HCT116 (cell line): ENCODE data around the gene TMEM256. TPM values are rescaled to one million over a fixed set of nuclear protein-coding genes. Genes with fewer than 3 reads are reported as not detected.

Experiments used
- ATAC-seq: fragments of 200-7000 bp; cut with Tn5 transposase; 2 replicates; pipeline ENCODE4 v1.9.1; 2020; ENCODE audit warnings: mild to moderate bottlenecking, moderate library complexity
- BruUV-seq: library from RNA; stranded (reverse); fragments of 400-500 nt; replicated peaks from 2 replicates; lab custom pipeline; 2021; lab: Mats Ljungman, UMichigan
- CTCF ChIA-PET: fragments of 300-600 bp; sonication (Branson Sonifier 250); formaldehyde crosslinking; loops from one replicate; lab custom pipeline; 2021; ENCODE audit warnings: antibody characterized with exemption; lab: Charles Lee
- POLR2A ChIA-PET: fragments of 300-600, 350-600 bp; sonication (Branson Sonifier 250); formaldehyde crosslinking; loops from one replicate; lab custom pipeline; 2021; ENCODE audit warnings: antibody characterized with exemption; lab: Charles Lee
- RAD21 ChIA-PET, 2 experiments: fragments of 300-600 bp; sonication (Branson Sonifier 250); formaldehyde crosslinking; loops; one replicate each; lab custom pipeline; 2023; ENCODE audit warnings: low total read pairs in 2 of 2; ENCODE audit not compliant: uncharacterized antibody in 2 of 2, unreplicated experiment in 2 of 2, low non-redundant PET in 1 of 2; lab: Charles Lee
- DNase-seq: peaks from one replicate; pipeline ENCODE4 v3.0.0-alpha.2; 2010; ENCODE audit warnings: low read depth, low spot score
- H2AFZ ChIP-seq: fragments of 200-600 bp; shearing (Covaris generic), sonication (generic); 2 replicates; pipeline ENCODE4 v1.6.1; 2017; ENCODE audit warnings: low read depth, mixed run types, mixed read lengths, antibody characterized with exemption, low read length; ENCODE audit not compliant: poor library complexity, severe bottlenecking
- H3K27ac ChIP-seq: 2 replicates; pipeline ENCODE4 v1.5.1; 2012; ENCODE audit warnings: low read depth, low read length
- H3K27me3 ChIP-seq: fragments of 200-600 bp; sonication (generic); 2 replicates; pipeline ENCODE4 v1.6.1; 2016; ENCODE audit warnings: mixed run types, low read length, mixed read lengths; ENCODE audit not compliant: insufficient read depth
- H3K36me3 ChIP-seq, 2 experiments: fragments of 200-500 bp in 1 of 2; fragments of 200-600 bp in 1 of 2; sonication (Bioruptor generic) in 1 of 2; sonication (generic) in 1 of 2; 2 replicates each; pipeline versions ENCODE4 v1.5.1 to v1.6.1; 2014 to 2016; ENCODE audit warnings: low read length in 2 of 2, inconsistent platforms in 1 of 2, mixed read lengths in 1 of 2, mixed run types in 1 of 2; ENCODE audit not compliant: insufficient read depth in 2 of 2, control insufficient read depth in 1 of 2
- H3K4me1 ChIP-seq, 2 experiments: fragments of 200-600 bp in 1 of 2; sonication (generic) in 1 of 2; 2 replicates each; pipeline versions ENCODE4 v1.5.1 to v1.6.1; 2012 to 2017; ENCODE audit warnings: low read length in 2 of 2, inconsistent platforms in 1 of 2, mild to moderate bottlenecking in 1 of 2, mixed read lengths in 1 of 2, mixed run types in 1 of 2, moderate library complexity in 1 of 2; ENCODE audit not compliant: insufficient read depth in 2 of 2, control insufficient read depth in 1 of 2
- H3K4me2 ChIP-seq: fragments of 200-600 bp; sonication (generic); 2 replicates; pipeline ENCODE4 v1.6.1; 2017; ENCODE audit warnings: mixed run types, low read length, mixed read lengths
- H3K4me3 ChIP-seq, 2 experiments: fragments of 200-600 bp in 1 of 2; sonication (generic) in 1 of 2; replicated peaks in 1 of 2; 2 replicates each; pipeline ENCODE4 v1.5.1; 2011 to 2016; ENCODE audit warnings: low read length in 2 of 2, control low read depth in 1 of 2, low read depth in 1 of 2, mild to moderate bottlenecking in 1 of 2, mixed read lengths in 1 of 2, mixed run types in 1 of 2
- H3K79me2 ChIP-seq: fragments of 200-600 bp; sonication (generic); 2 replicates; pipeline ENCODE4 v1.6.1; 2017; ENCODE audit warnings: mild to moderate bottlenecking, mixed run types, low read length, moderate library complexity, mixed read lengths; ENCODE audit not compliant: insufficient read depth
- H3K9ac ChIP-seq: fragments of 200-600 bp; sonication (generic); 2 replicates; pipeline ENCODE4 v1.6.1; 2016; ENCODE audit warnings: low read length, mixed read lengths
- H3K9me2 ChIP-seq: fragments of 200-600 bp; sonication (generic), shearing (Covaris generic); 2 replicates; pipeline ENCODE4 v1.6.1; 2017; ENCODE audit warnings: mixed run types, mild to moderate bottlenecking, moderate library complexity; ENCODE audit not compliant: insufficient read depth
- H3K9me3 ChIP-seq, 2 experiments: fragments of 200-500 bp in 1 of 2; fragments of 200-600 bp in 1 of 2; sonication (Bioruptor generic) in 1 of 2; sonication (generic) in 1 of 2; 2 replicates each; pipeline ENCODE4 v1.6.1; 2014 to 2017; ENCODE audit warnings: low read length in 2 of 2, mixed read lengths in 2 of 2, inconsistent platforms in 1 of 2, low read depth in 1 of 2, mild to moderate bottlenecking in 1 of 2, mixed run types in 1 of 2, moderate library complexity in 1 of 2; ENCODE audit not compliant: control insufficient read depth in 1 of 2, insufficient read depth in 1 of 2
- H4K20me1 ChIP-seq: fragments of 200-600 bp; sonication (generic), shearing (Covaris generic); 2 replicates; pipeline ENCODE4 v1.6.1; 2017; ENCODE audit warnings: mixed run types, mild to moderate bottlenecking, moderate library complexity; ENCODE audit not compliant: insufficient read depth
- CBX3 ChIP-seq: IDR thresholded peaks from 2 replicates; pipeline ENCODE4 v1.6.1; 2012; ENCODE audit warnings: low read depth
- CEBPB ChIP-seq: IDR thresholded peaks from 2 replicates; pipeline ENCODE4 v1.6.1; 2012; ENCODE audit warnings: low read depth
- CTCF ChIP-seq, 3 experiments: fragments of 200-600 bp in 1 of 3; sonication (generic) in 1 of 3; IDR thresholded peaks in 2 of 3; conservative IDR thresholded peaks in 1 of 3; 2 replicates each; pipeline ENCODE4 v1.5.1; 2012 to 2017; ENCODE audit warnings: low read depth in 2 of 3, low read length in 2 of 3, antibody characterized with exemption in 1 of 3, borderline replicate concordance in 1 of 3, control low read depth in 1 of 3, mild to moderate bottlenecking in 1 of 3, mixed read lengths in 1 of 3, mixed run types in 1 of 3, moderate library complexity in 1 of 3; ENCODE audit not compliant: insufficient read depth in 1 of 3
- EGR1 ChIP-seq: IDR thresholded peaks from 2 replicates; pipeline ENCODE4 v1.6.1; 2012; ENCODE audit warnings: low read depth
- ELF1 ChIP-seq: IDR thresholded peaks from 2 replicates; pipeline ENCODE4 v1.6.1; 2012; ENCODE audit warnings: low read depth, borderline replicate concordance
- EZH2phosphoT487 ChIP-seq: fragments of 200-600 bp; IDR thresholded peaks from 2 replicates; pipeline ENCODE4 v1.6.1; 2018; ENCODE audit warnings: antibody characterized with exemption, borderline replicate concordance
- FOSL1 ChIP-seq: IDR thresholded peaks from 2 replicates; pipeline ENCODE4 v1.6.1; 2012; ENCODE audit warnings: low read depth
- JUND ChIP-seq: IDR thresholded peaks from 2 replicates; pipeline ENCODE4 v1.6.1; 2012
- MAX ChIP-seq: IDR thresholded peaks from 2 replicates; pipeline ENCODE4 v1.6.1; 2012
- RAD21 ChIP-seq: IDR thresholded peaks from 2 replicates; pipeline ENCODE4 v1.6.1; 2012; ENCODE audit warnings: low read depth, mild to moderate bottlenecking
- REST ChIP-seq: IDR thresholded peaks from 2 replicates; pipeline ENCODE4 v1.6.1; 2012; ENCODE audit warnings: low read depth
- SIN3A ChIP-seq: IDR thresholded peaks from 2 replicates; pipeline ENCODE4 v1.6.1; 2012; ENCODE audit warnings: low read depth
- SP1 ChIP-seq: IDR thresholded peaks from 2 replicates; pipeline ENCODE4 v1.6.1; 2012; ENCODE audit warnings: low read depth
- TCF7L2 ChIP-seq: IDR thresholded peaks from 2 replicates; pipeline ENCODE4 v1.7.0; 2011; ENCODE audit warnings: borderline replicate concordance, inconsistent platforms; ENCODE audit not compliant: insufficient read depth, insufficient read length; ENCODE audit errors: extremely low read depth
- ZBTB33 ChIP-seq: IDR thresholded peaks from 2 replicates; pipeline ENCODE4 v1.6.1; 2011; ENCODE audit warnings: mild to moderate bottlenecking, low read length, moderate library complexity; ENCODE audit not compliant: insufficient replicate concordance; ENCODE audit errors: extremely low read depth
- ZNF274 ChIP-seq: fragments of 200-500 bp; sonication (Bioruptor generic); IDR thresholded peaks from 2 replicates; pipeline ENCODE4 v1.6.1; 2014; ENCODE audit warnings: mild to moderate bottlenecking, low read depth, low read length, inconsistent platforms
- intact Hi-C: fragments of 100-400 bp; cut with micrococcal nuclease; formaldehyde crosslinking; loops from 2 replicates; pipeline ENCODE4 v1.10.0; 2022
- total RNA-seq: library from RNA; stranded (reverse); gene quantifications from one replicate; pipeline ENCODE4 v1.2.1, GENCODE V29; 2021; ENCODE audit not compliant: unreplicated experiment

Gene TMEM256
- total RNA-seq, 1 experiment from 2014 or later, result 110 TPM

GRCh38 chr17:7374353-7374752 is 29.5 kb downstream of the TMEM256 start:
- no TSS peak for BruUV-seq
- no peak for DNase-seq
- CTCF ChIA-PET, result no interaction called here

More at GRCh38 chr17:7374353-7374752, 29.5 kb downstream of the TMEM256 start:
- no peak overlapping the region for H3K27ac ChIP-seq
- no peaks in the 10 kb centered on the region for H3K4me1 ChIP-seq
- no peak overlapping the region for H3K9ac ChIP-seq
- H3K4me3 ChIP-seq, result no peak overlapping the region
- H3K79me2 ChIP-seq, result no peaks in the 10 kb centered on the region
- H3K4me2 ChIP-seq, result no peak overlapping the region
- TF ChIP-seq JUND (no peak), EZH2phosphoT487 (no peak), ZBTB33 (no peak), TCF7L2 (no peak), CBX3 (no peak), ZNF274 (no peak), MAX (no peak), EGR1 (no peak), RAD21 (no peak), FOSL1 (no peak), SIN3A (no peak), SP1 (no peak), ELF1 (no peak), CTCF (IDR thresholded peaks at IDR 0.05 in 2 of 3, conservative IDR thresholded peaks at IDR 0.05 in 1 of 3; ENCODE audit: borderline replicate concordance in 1 of 3, insufficient read depth in 1 of 3, low read depth in 2 of 3, low read length in 2 of 3) (no peak), REST (no peak), CEBPB (no peak)
- H3K9me3 ChIP-seq, result 0 out of 4 replicates have a peak, but pooled peaks cover 0 to 3% of the 10 kb centered on the region in 2 experiments
- H4K20me1 ChIP-seq, result no peaks in the 10 kb centered on the region
- no peaks in the 10 kb centered on the region for H3K27me3 ChIP-seq
- 0 out of 2 replicates have a peak, but pooled peaks have one; percentile 17 for ATAC-seq
- intact Hi-C loops, result no loop called here
- no peaks in the 10 kb centered on the region for H3K9me2 ChIP-seq
- H3K36me3 ChIP-seq, result no peaks in the 10 kb centered on the region
- ChIA-PET RAD21 (no interaction called here), POLR2A (no interaction called here)
- no peak overlapping the region for H2AFZ ChIP-seq
